ACC112 (cell line): ENCODE results near the gene SERPINE2.

Source experiments
- H2AFZ ChIP-seq: fragments of 200-600 bp; sonication (generic); one replicate; pipeline ENCODE4 v1.6.0; 2017; ENCODE audit warnings: antibody characterized with exemption, low read length; ENCODE audit not compliant: unreplicated experiment
- H3K27ac ChIP-seq: fragments of 200-600 bp; sonication (generic); 2 replicates; pipeline ENCODE4 v1.5.1; 2014; ENCODE audit warnings: low read depth, mild to moderate bottlenecking, antibody characterized with exemption, low read length, moderate library complexity
- H3K27me3 ChIP-seq: fragments of 200-600 bp; sonication (generic); 2 replicates; pipeline ENCODE4 v1.6.1; 2014; ENCODE audit warnings: mild to moderate bottlenecking, antibody characterized with exemption, low read length, moderate library complexity, mixed read lengths; ENCODE audit not compliant: insufficient read depth
- H3K36me3 ChIP-seq: fragments of 200-600 bp; sonication (generic); 2 replicates; pipeline ENCODE4 v1.6.1; 2016; ENCODE audit warnings: mild to moderate bottlenecking, antibody characterized with exemption, low read length, moderate library complexity, mixed read lengths; ENCODE audit not compliant: insufficient read depth
- H3K4me1 ChIP-seq: fragments of 200-600 bp; sonication (generic); one replicate; pipeline ENCODE4 v1.6.1; 2016; ENCODE audit warnings: low read length, mixed read lengths; ENCODE audit not compliant: insufficient read depth, unreplicated experiment, control insufficient read depth
- H3K4me3 ChIP-seq: fragments of 200-600 bp; sonication (generic); 2 replicates; pipeline ENCODE4 v1.5.1; 2014; ENCODE audit warnings: mild to moderate bottlenecking, low read depth, low read length
- H3K79me2 ChIP-seq: fragments of 200-600 bp; sonication (generic); one replicate; pipeline ENCODE4 v1.6.0; 2016; ENCODE audit warnings: low read length; ENCODE audit not compliant: control insufficient read depth, unreplicated experiment, insufficient read depth

SERPINE2 gene

GRCh38 chr2:223996391-223996790 lies 42.7 kb downstream of the SERPINE2 start:
- Histone ChIP-seq H3K4me3 (no peak overlapping the region), H3K36me3 (peaks cover 39% of the 10 kb centered on the region), H3K27me3 (no peaks in the 10 kb centered on the region), H2AFZ (no peak overlapping the region), H3K27ac (peak overlapping the region; percentile 46), H3K79me2 (peaks cover 16% of the 10 kb centered on the region), H3K4me1 (peaks cover 26% of the 10 kb centered on the region)

GRCh38 chr2:223995569-223995968 lies 43.5 kb downstream of the SERPINE2 start:
- peak overlapping the region; percentile 62 for H3K27ac ChIP-seq
- no peaks in the 10 kb centered on the region for H3K27me3 ChIP-seq
- H3K4me3 ChIP-seq: no peak overlapping the region
- H3K79me2 ChIP-seq: peaks cover 12% of the 10 kb centered on the region
- peaks cover 37% of the 10 kb centered on the region for H3K36me3 ChIP-seq
- peaks cover 26% of the 10 kb centered on the region for H3K4me1 ChIP-seq
- no peak overlapping the region for H2AFZ ChIP-seq

- H3K36me3 ChIP-seq: peaks cover 32% of the 10 kb centered on the region
- no peaks in the 10 kb centered on the region for H3K27me3 ChIP-seq
- H3K4me1 ChIP-seq: peaks cover 26% of the 10 kb centered on the region
- no peak overlapping the region for H3K4me3 ChIP-seq
- peak overlapping the region; percentile 62 for H3K27ac ChIP-seq
- no peak overlapping the region for H2AFZ ChIP-seq
- H3K79me2 ChIP-seq: peaks cover 12% of the 10 kb centered on the region
Observed at GRCh38 chr2:223994562-223995162, 44.4 kb downstream of the SERPINE2 start.

GRCh38 chr2:223993634-223994232 lies 45.4 kb downstream of the SERPINE2 start:
- Histone ChIP-seq H3K27ac (peak overlapping the region; percentile 32; the same call in 1 of the 2 replicates), H3K79me2 (peaks cover 11% of the 10 kb centered on the region), H2AFZ (no peak overlapping the region), H3K4me1 (peaks cover 26% of the 10 kb centered on the region), H3K27me3 (no peaks in the 10 kb centered on the region), H3K36me3 (peaks cover 32% of the 10 kb centered on the region), H3K4me3 (no peak overlapping the region)

GRCh38 chr2:223991611-223992010 lies 47.5 kb downstream of the SERPINE2 start:
- Histone ChIP-seq H3K27me3 (no peaks in the 10 kb centered on the region), H3K27ac (no peak overlapping the region), H2AFZ (no peak overlapping the region), H3K4me1 (peaks cover 15% of the 10 kb centered on the region), H3K4me3 (no peak overlapping the region), H3K79me2 (peaks cover 4% of the 10 kb centered on the region), H3K36me3 (peaks cover 22% of the 10 kb centered on the region)

- Histone ChIP-seq H3K36me3 (peaks cover 17% of the 10 kb centered on the region), H3K4me3 (no peak overlapping the region), H3K4me1 (peaks cover 8% of the 10 kb centered on the region), H3K27ac (no peak overlapping the region), H2AFZ (no peak overlapping the region), H3K79me2 (no peaks in the 10 kb centered on the region), H3K27me3 (no peaks in the 10 kb centered on the region)
Observed at GRCh38 chr2:223989856-223990232, 49.2 kb downstream of the SERPINE2 start.

- H3K4me3 ChIP-seq: no peak overlapping the region
Observed at GRCh38 chr2:223989206-223989855, 49.8 kb downstream of the SERPINE2 start.

GRCh38 chr2:223981241-223981640 lies 57.8 kb downstream of the SERPINE2 start:
- Histone ChIP-seq H3K27me3 (no peaks in the 10 kb centered on the region), H3K4me1 (peaks cover 35% of the 10 kb centered on the region), H2AFZ (no peak overlapping the region), H3K27ac (no peak overlapping the region), H3K36me3 (peaks cover 55% of the 10 kb centered on the region), H3K79me2 (no peaks in the 10 kb centered on the region), H3K4me3 (no peak overlapping the region)

More at GRCh38 chr2:223989206-223989855, 49.8 kb downstream of the SERPINE2 start:
- Histone ChIP-seq H3K36me3 (peaks cover 22% of the 10 kb centered on the region), H3K27ac (no peak overlapping the region), H3K79me2 (no peaks in the 10 kb centered on the region), H3K27me3 (no peaks in the 10 kb centered on the region), H2AFZ (no peak overlapping the region), H3K4me1 (peaks cover 6% of the 10 kb centered on the region)

GRCh38 chr2:223980803-223981202 lies 58.3 kb downstream of the SERPINE2 start:
- peaks cover 54% of the 10 kb centered on the region for H3K36me3 ChIP-seq
- no peak overlapping the region for H3K4me3 ChIP-seq
- no peak overlapping the region for H3K27ac ChIP-seq
- no peaks in the 10 kb centered on the region for H3K79me2 ChIP-seq
- peaks cover 35% of the 10 kb centered on the region for H3K4me1 ChIP-seq
- H2AFZ ChIP-seq: no peak overlapping the region
- no peaks in the 10 kb centered on the region for H3K27me3 ChIP-seq

- Histone ChIP-seq H3K4me3 (no peak overlapping the region), H3K4me1 (peaks cover 35% of the 10 kb centered on the region), H3K27ac (no peak overlapping the region), H3K27me3 (no peaks in the 10 kb centered on the region), H2AFZ (no peak overlapping the region), H3K79me2 (no peaks in the 10 kb centered on the region), H3K36me3 (peaks cover 57% of the 10 kb centered on the region)
Observed at GRCh38 chr2:223980397-223980735, 58.7 kb downstream of the SERPINE2 start.
